ENCODE data around the gene RPAP2.
A peak's percentile ranks its signal among the peaks of the same experiment; 100 is the strongest.
"Not testable (repeated sequence)": the region's sequence is repeated elsewhere in the genome, so short reads cannot be mapped to it uniquely, and the experiment has no call there.

The RPAP2 gene

GRCh38 chr1:92298573-92299476 is at the start of gene RPAP2, which contains the start of gene GLMN:
Gene RPAP2 (plus strand): TSS chr1:92299059. CDS start chr1:92299074, 15 bp downstream.
Gene GLMN (minus strand): TSS chr1:92298987. CDS start chr1:92297999, 988 bp downstream.
- Mint-ChIP-seq H3K27me3 (no peaks in the 10 kb centered on the region), H3K9me3 (no peaks in the 10 kb centered on the region), H3K27ac (peak within 1 kb of the TSS; percentile 97), H3K36me3 (ENCODE audit: low read depth) (peaks cover 34% of the 10 kb centered on the region), H3K4me1 (peaks cover 36% of the 10 kb centered on the region), H3K4me3 (peak within 1 kb of the TSS; percentile 96)
- peak; percentile 78 for DNase-seq
- peak; percentile 98 for ATAC-seq

- H3K27ac Mint-ChIP-seq = not testable (repeated sequence)
Measured at GRCh38 chr1:92254714-92255113, 44.1 kb upstream of the RPAP2 start.

GRCh38 chr1:92259350-92259749 is 39.5 kb upstream of the RPAP2 start:
- Mint-ChIP-seq H3K27me3 (no peaks in the 10 kb centered on the region), H3K4me1 (no peaks in the 10 kb centered on the region), H3K4me3 (no peak overlapping the region), H3K9me3 (peaks cover 10% of the 10 kb centered on the region), H3K27ac (no peak overlapping the region), H3K36me3 (ENCODE audit: low read depth) (peaks cover 86% of the 10 kb centered on the region)
- no peak for DNase-seq
- ATAC-seq = no peak

More at GRCh38 chr1:92254714-92255113, 44.1 kb upstream of the RPAP2 start:
- not testable (repeated sequence) for H3K27me3 Mint-ChIP-seq, H3K4me1 Mint-ChIP-seq, DNase-seq, ATAC-seq, H3K4me3 Mint-ChIP-seq
- peaks cover 16% of the 10 kb centered on the region for H3K9me3 Mint-ChIP-seq
- peaks cover 75% of the 10 kb centered on the region for H3K36me3 Mint-ChIP-seq (ENCODE audit: low read depth)

GRCh38 chr1:92262516-92262915 is 36.3 kb upstream of the RPAP2 start:
- ATAC-seq = no peak
- DNase-seq = no peak
- H3K36me3 Mint-ChIP-seq (ENCODE audit: low read depth) = peaks cover 69% of the 10 kb centered on the region
- no peaks in the 10 kb centered on the region for H3K9me3 Mint-ChIP-seq
- H3K4me3 Mint-ChIP-seq = no peak overlapping the region
- H3K27ac Mint-ChIP-seq = no peak overlapping the region
- no peaks in the 10 kb centered on the region for H3K27me3 Mint-ChIP-seq
- no peaks in the 10 kb centered on the region for H3K4me1 Mint-ChIP-seq

GRCh38 chr1:92273039-92273438 is 25.8 kb upstream of the RPAP2 start:
- H3K4me1 Mint-ChIP-seq = no peaks in the 10 kb centered on the region
- ATAC-seq (no peak), DNase-seq (no peak)
- no peak overlapping the region for H3K27ac Mint-ChIP-seq
- no peak overlapping the region for H3K4me3 Mint-ChIP-seq
- peaks cover 37% of the 10 kb centered on the region for H3K36me3 Mint-ChIP-seq (ENCODE audit: low read depth)
- no peaks in the 10 kb centered on the region for H3K9me3 Mint-ChIP-seq
- H3K27me3 Mint-ChIP-seq = no peaks in the 10 kb centered on the region

- H3K27ac Mint-ChIP-seq = no peak overlapping the region
- H3K27me3 Mint-ChIP-seq = no peaks in the 10 kb centered on the region
- peaks cover 44% of the 10 kb centered on the region for H3K36me3 Mint-ChIP-seq (ENCODE audit: low read depth)
- ATAC-seq = no peak
- no peaks in the 10 kb centered on the region for H3K4me1 Mint-ChIP-seq
- no peak for DNase-seq
- H3K4me3 Mint-ChIP-seq = no peak overlapping the region
- no peaks in the 10 kb centered on the region for H3K9me3 Mint-ChIP-seq
Measured at GRCh38 chr1:92274939-92275338, 23.9 kb upstream of the RPAP2 start.

GRCh38 chr1:92276082-92276481 is 22.8 kb upstream of the RPAP2 start:
- Mint-ChIP-seq H3K27ac (no peak overlapping the region), H3K4me3 (no peak overlapping the region), H3K27me3 (no peaks in the 10 kb centered on the region), H3K36me3 (ENCODE audit: low read depth) (peaks cover 53% of the 10 kb centered on the region), H3K9me3 (no peaks in the 10 kb centered on the region), H3K4me1 (peaks cover 4% of the 10 kb centered on the region)
- ATAC-seq (no peak), DNase-seq (no peak)

- H3K4me3 Mint-ChIP-seq = no peak overlapping the region
- ATAC-seq (no peak), DNase-seq (no peak)
- no peaks in the 10 kb centered on the region for H3K9me3 Mint-ChIP-seq
- H3K27ac Mint-ChIP-seq = no peak overlapping the region
- peaks cover 61% of the 10 kb centered on the region for H3K36me3 Mint-ChIP-seq (ENCODE audit: low read depth)
- no peaks in the 10 kb centered on the region for H3K27me3 Mint-ChIP-seq
- peaks cover 4% of the 10 kb centered on the region for H3K4me1 Mint-ChIP-seq
Measured at GRCh38 chr1:92277105-92277723, 21.6 kb upstream of the RPAP2 start.

- H3K27me3 Mint-ChIP-seq, ATAC-seq, DNase-seq, H3K27ac Mint-ChIP-seq, H3K4me3 Mint-ChIP-seq, H3K4me1 Mint-ChIP-seq, H3K9me3 Mint-ChIP-seq: not testable (repeated sequence)
- H3K36me3 Mint-ChIP-seq (ENCODE audit: low read depth) = peaks cover 73% of the 10 kb centered on the region
Measured at GRCh38 chr1:92279781-92280180, 19.1 kb upstream of the RPAP2 start.

- H3K9me3 Mint-ChIP-seq, H3K4me3 Mint-ChIP-seq, H3K4me1 Mint-ChIP-seq, H3K27me3 Mint-ChIP-seq, H3K27ac Mint-ChIP-seq, ATAC-seq, DNase-seq: not testable (repeated sequence)
- peaks cover 78% of the 10 kb centered on the region for H3K36me3 Mint-ChIP-seq (ENCODE audit: low read depth)
Measured at GRCh38 chr1:92281411-92281810, 17.4 kb upstream of the RPAP2 start.

GRCh38 chr1:92291372-92291999 is 7.4 kb upstream of the RPAP2 start:
- Mint-ChIP-seq H3K4me1 (peaks cover 9% of the 10 kb centered on the region), H3K9me3 (no peaks in the 10 kb centered on the region), H3K27ac (no peak overlapping the region), H3K27me3 (no peaks in the 10 kb centered on the region), H3K4me3 (no peak overlapping the region), H3K36me3 (ENCODE audit: low read depth) (peaks cover 44% of the 10 kb centered on the region)
- ATAC-seq (no peak), DNase-seq (no peak)

- Mint-ChIP-seq H3K4me1 (peaks cover 36% of the 10 kb centered on the region), H3K27ac (peak overlapping the region; percentile 97), H3K36me3 (ENCODE audit: low read depth) (peaks cover 35% of the 10 kb centered on the region), H3K27me3 (no peaks in the 10 kb centered on the region), H3K9me3 (no peaks in the 10 kb centered on the region), H3K4me3 (peak overlapping the region; percentile 96)
- no peak for ATAC-seq
- DNase-seq = no peak
Measured at GRCh38 chr1:92298213-92298572, 666 bp upstream of the RPAP2 start.

- H3K4me1 Mint-ChIP-seq = peaks cover 36% of the 10 kb centered on the region
- peak overlapping the region; percentile 96 for H3K4me3 Mint-ChIP-seq
- H3K36me3 Mint-ChIP-seq (ENCODE audit: low read depth) = peaks cover 37% of the 10 kb centered on the region
- peak overlapping the region; percentile 97 for H3K27ac Mint-ChIP-seq
- no peak for DNase-seq
- H3K9me3 Mint-ChIP-seq = no peaks in the 10 kb centered on the region
- no peaks in the 10 kb centered on the region for H3K27me3 Mint-ChIP-seq
- ATAC-seq = no peak
Measured at GRCh38 chr1:92299477-92300150, 755 bp downstream of the RPAP2 start.

GRCh38 chr1:92301021-92301420 is 2.2 kb downstream of the RPAP2 start:
- DNase-seq = no peak
- peaks cover 32% of the 10 kb centered on the region for H3K36me3 Mint-ChIP-seq (ENCODE audit: low read depth)
- peaks cover 31% of the 10 kb centered on the region for H3K4me1 Mint-ChIP-seq
- no peak for ATAC-seq
- no peak overlapping the region for H3K4me3 Mint-ChIP-seq
- H3K9me3 Mint-ChIP-seq = no peaks in the 10 kb centered on the region
- no peaks in the 10 kb centered on the region for H3K27me3 Mint-ChIP-seq
- H3K27ac Mint-ChIP-seq = no peak overlapping the region

Data from activated naive CD8-positive, alpha-beta T cell treated with anti-CD3 and anti-CD28 coated beads, Interleukin-2, amount 50 U/mL, for 24 hours (primary cell).